Activated CD4-positive, alpha-beta T cell treated with anti-CD3 and anti-CD28 coated beads for 24 hours (primary cell): ENCODE measurements around the gene BRINP1.

ENCODE experiments used
- DNase-seq, 2 donors: peaks; one replicate each; pipeline ENCODE4 v3.0.0-alpha.2; 2020; ENCODE audit warnings: low read depth in 2 of 2

Gene BRINP1

GRCh38 chr9:119126040-119126439, 243.2 kb downstream of the BRINP1 start:
- DNase-seq: no peak

DNA sequence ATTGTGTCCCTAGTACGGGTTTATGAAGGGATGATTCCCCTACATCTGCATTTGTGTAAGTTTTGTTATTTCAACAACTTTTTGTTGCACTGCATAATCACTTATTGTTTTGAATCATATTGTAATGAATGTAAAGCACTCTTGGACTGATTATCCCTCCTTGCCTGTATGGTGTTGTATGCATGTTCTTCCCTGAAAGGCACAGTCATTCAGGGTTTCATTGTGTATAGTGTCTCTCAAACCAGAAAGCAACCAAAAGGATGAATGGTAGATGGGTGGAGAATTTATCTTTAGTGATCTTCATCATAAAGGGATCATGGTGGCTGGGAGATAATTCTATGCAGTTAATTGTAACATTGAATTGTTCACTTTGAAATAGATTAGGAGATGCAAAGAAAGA, 247.3 kb downstream of the BRINP1 start:
- no peak for DNase-seq

DNA sequence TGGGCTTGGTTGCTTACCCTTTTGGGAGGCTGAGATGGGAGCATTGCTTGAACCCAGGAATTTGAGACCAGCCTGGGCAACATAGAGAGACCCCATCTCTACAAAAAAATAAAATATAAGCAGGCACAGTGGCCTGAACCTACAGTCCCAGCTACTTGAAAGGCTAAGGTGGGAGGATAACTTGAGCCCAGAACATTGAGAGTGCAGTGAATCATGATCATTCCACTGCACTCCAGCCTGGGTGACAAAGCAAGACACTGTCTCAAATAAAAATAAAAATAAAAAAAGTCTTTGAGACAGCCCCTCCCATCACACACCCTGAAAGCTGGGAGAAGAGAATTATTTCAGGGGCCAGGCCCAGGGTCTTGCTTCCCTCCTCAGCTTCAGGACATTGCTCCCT, 251.8 kb downstream of the BRINP1 start:
- no peak for DNase-seq
